Measurements from ENCODE around the gene IGF2BP3.

Gene IGF2BP3

GRCh38 chr7:23334482-23335056, 135.7 kb downstream of the IGF2BP3 start:
- H3K27ac ChIP-seq (ENCODE audit: extremely low read depth, low read depth, low read length), result peak overlapping the region; percentile 64
- H3K36me3 ChIP-seq (ENCODE audit: control insufficient read depth in 2 of 2, insufficient read depth in 1 of 2, low read length in 2 of 2), result peaks cover 33 to 56% of the 10 kb centered on the region in 2 experiments
- H3K4me1 ChIP-seq (ENCODE audit: control insufficient read depth, insufficient read depth, low read length), result peaks cover 36% of the 10 kb centered on the region
- H3K9me3 ChIP-seq (ENCODE audit: control insufficient read depth, insufficient read depth, low read depth, low read length), result no peaks in the 10 kb centered on the region; the same call in 1 of the 2 replicates
- no peak overlapping the region for H3K4me3 ChIP-seq (ENCODE audit: low read depth, low read length)
- ChIA-PET POLR2A (interaction anchor here (0.6 to 1.4 kb wide), 6 partner anchors 13 to 196 kb away, joined by 3 to 7 read pairs (median 3); partner anchors contain the start of gene MALSU1), CTCF (interaction anchor here (0.6 to 1.6 kb wide), 3 partner anchors 12 to 262 kb away, joined by 3 to 4 read pairs (median 4); partner anchors contain the start of gene CCDC126)
- no peak for TF ChIP-seq PRDM1 (tag by site-specific recombination; IDR thresholded peaks at IDR 0.05)
- TF ChIP-seq ZNF211 (tag by site-specific recombination; IDR thresholded peaks at IDR 0.05; ENCODE audit: low read depth), result no peak
- no peak for TF ChIP-seq KLF9 (tag by site-specific recombination; IDR thresholded peaks at IDR 0.05; ENCODE audit: low read depth)
- peak; percentile 54 for TF ChIP-seq ZNF580 (tag by site-specific recombination; IDR thresholded peaks at IDR 0.05)
- TF ChIP-seq ZNF629 (tag by site-specific recombination; IDR thresholded peaks at IDR 0.05), result peak; percentile 84
- TF ChIP-seq ZNF692 (tag by site-specific recombination; IDR thresholded peaks at IDR 0.05), result peak; percentile 37; the same call in 1 of the 2 replicates
- no peak for TF ChIP-seq TRIM28 (IDR thresholded peaks at IDR 0.05; ENCODE audit: borderline replicate concordance, low read length)
- peak; percentile 15; the same call in 1 of the 2 replicates for TF ChIP-seq ZNF394 (tag by site-specific recombination; IDR thresholded peaks at IDR 0.05; ENCODE audit: borderline replicate concordance)
- no peak for TF ChIP-seq ZFP3 (tag by site-specific recombination; IDR thresholded peaks at IDR 0.05; ENCODE audit: low read depth)
- TF ChIP-seq ZNF169 (tag by site-specific recombination; IDR thresholded peaks at IDR 0.05), result no peak
- no peak for TF ChIP-seq ZNF623 (tag by site-specific recombination; IDR thresholded peaks at IDR 0.05)
- TF ChIP-seq PRDM10 (tag by site-specific recombination; IDR thresholded peaks at IDR 0.05), result peak; percentile 53
- TF ChIP-seq ZBTB1 (tag by site-specific recombination; IDR thresholded peaks at IDR 0.05), result no peak
- TF ChIP-seq MZF1 (tag by site-specific recombination; IDR thresholded peaks at IDR 0.05; ENCODE audit: borderline replicate concordance), result no peak
- TF ChIP-seq ZNF544 (tag by site-specific recombination; IDR thresholded peaks at IDR 0.05), result no peak
- no peak for TF ChIP-seq CTCF (tag by site-specific recombination; IDR thresholded peaks at IDR 0.05)
- TF ChIP-seq GLI2 (tag by site-specific recombination; IDR thresholded peaks at IDR 0.05; ENCODE audit: borderline replicate concordance, low read depth), result peak; percentile 78; the same call in 1 of the 2 replicates
- no peak for TF ChIP-seq ZNF830 (tag by site-specific recombination; IDR thresholded peaks at IDR 0.05; ENCODE audit: low read depth)
- TF ChIP-seq HOXD13 (CRISPR knock-in tag; IDR thresholded peaks at IDR 0.05; ENCODE audit: borderline replicate concordance), result peak; percentile 73; the same call in 1 of the 2 replicates
- TF ChIP-seq ZNF157 (tag by site-specific recombination; IDR thresholded peaks at IDR 0.05), result no peak
- TF ChIP-seq ZNF184 (tag by site-specific recombination; IDR thresholded peaks at IDR 0.05), result peak; percentile 55; the same call in 1 of the 2 replicates
- TF ChIP-seq REPIN1 (tag by site-specific recombination; IDR thresholded peaks at IDR 0.05; ENCODE audit: low read depth), result no peak
- no peak for TF ChIP-seq ZSCAN16 (tag by site-specific recombination; IDR thresholded peaks at IDR 0.05)
- TF ChIP-seq ZNF654 (tag by site-specific recombination; IDR thresholded peaks at IDR 0.05; ENCODE audit: low read depth), result no peak
- no peak for TF ChIP-seq EGR2 (tag by site-specific recombination; IDR thresholded peaks at IDR 0.05; ENCODE audit: low read depth)
- TF ChIP-seq ZNF416 (tag by site-specific recombination; IDR thresholded peaks at IDR 0.05), result no peak
- no peak for TF ChIP-seq REST (tag by site-specific recombination; IDR thresholded peaks at IDR 0.05)
- no peak for TF ChIP-seq ZNF404 (tag by site-specific recombination; IDR thresholded peaks at IDR 0.05)

All from HEK293 (cell line).